HEK293 (cell line): ENCODE results near the gene RARS1.

Experiments
- CTCF ChIA-PET: fragments of 350-600 bp; formaldehyde crosslinking; extraction: SDS; loops from one replicate; lab custom pipeline; 2021; ENCODE audit warnings: antibody characterized with exemption; lab: Yijun Ruan, JAX
- POLR2A ChIA-PET: fragments of 300-600 bp; formaldehyde crosslinking; extraction: SDS; loops from one replicate; lab custom pipeline; 2020; ENCODE audit warnings: antibody characterized with exemption, inconsistent platforms; lab: Yijun Ruan, JAX
- H3K27ac ChIP-seq: fragments of 200-500 bp; sonication (Bioruptor generic); 2 replicates; pipeline ENCODE4 v1.5.1; 2014; ENCODE audit warnings: low read depth, low read length, control low read depth, inconsistent platforms; ENCODE audit errors: extremely low read depth
- H3K36me3 ChIP-seq, 2 experiments: fragments of 200-500 bp in 1 of 2; sonication (Bioruptor generic) in 1 of 2; 1 replicate in 1 of 2; 2 replicates in 1 of 2; pipeline ENCODE4 v1.5.1; 2014 to 2017; ENCODE audit warnings: inconsistent platforms in 2 of 2, low read length in 2 of 2; ENCODE audit not compliant: control insufficient read depth in 2 of 2, insufficient read depth in 1 of 2
- H3K4me1 ChIP-seq: fragments of 200-500 bp; sonication (Bioruptor generic); 2 replicates; pipeline ENCODE4 v1.5.1; 2014; ENCODE audit warnings: mild to moderate bottlenecking, low read length, inconsistent platforms; ENCODE audit not compliant: control insufficient read depth, insufficient read depth
- H3K4me3 ChIP-seq: 2 replicates; pipeline ENCODE4 v1.5.1; 2011; ENCODE audit warnings: low read depth, mild to moderate bottlenecking, control low read depth, low read length, moderate library complexity
- H3K9me3 ChIP-seq: fragments of 200-500 bp; sonication (Bioruptor generic); 2 replicates; pipeline ENCODE4 v1.5.1; 2014; ENCODE audit warnings: low read depth, low read length, inconsistent platforms; ENCODE audit not compliant: control insufficient read depth, insufficient read depth
- MEIS1 ChIP-seq: sonication (generic); formaldehyde crosslinking; IDR thresholded peaks from 2 replicates; pipeline ENCODE4 v1.8.1; 2022; ENCODE audit warnings: missing genetic modification reagents, mild to moderate bottlenecking, borderline replicate concordance
- OSR2 ChIP-seq: fragments of 450-650 bp; formaldehyde crosslinking; IDR thresholded peaks from 2 replicates; pipeline ENCODE4 v1.5.1; 2016; ENCODE audit warnings: missing biosample characterization, missing genetic modification characterization
- OVOL3 ChIP-seq: fragments of 450-650 bp; formaldehyde crosslinking; IDR thresholded peaks from 2 replicates; pipeline ENCODE4 v1.5.1; 2016; ENCODE audit warnings: missing biosample characterization, missing genetic modification characterization
- PRDM1 ChIP-seq: fragments of 450-650 bp; formaldehyde crosslinking; IDR thresholded peaks from 2 replicates; pipeline ENCODE4; 2016; ENCODE audit warnings: missing biosample characterization, missing genetic modification characterization
- TCF7L2 ChIP-seq: IDR thresholded peaks from 2 replicates; pipeline ENCODE4 v1.6.1; 2011; ENCODE audit warnings: low read depth, mild to moderate bottlenecking, inconsistent platforms, low read length, moderate library complexity, borderline replicate concordance
- ZNF114 ChIP-seq: fragments of 450-650 bp; formaldehyde crosslinking; IDR thresholded peaks from 2 replicates; pipeline ENCODE4 v1.5.0; 2017; ENCODE audit warnings: missing biosample characterization, missing genetic modification characterization
- ZNF184 ChIP-seq: fragments of 450-650 bp; IDR thresholded peaks from 2 replicates; pipeline ENCODE4 v1.5.1; 2018; ENCODE audit warnings: missing biosample characterization, mild to moderate bottlenecking, missing genetic modification characterization
- ZNF221 ChIP-seq: fragments of 450-650 bp; formaldehyde crosslinking; IDR thresholded peaks from 2 replicates; pipeline ENCODE4 v1.5.1; 2017; ENCODE audit warnings: missing biosample characterization, missing genetic modification characterization, borderline replicate concordance
- ZNF266 ChIP-seq: fragments of 450-650 bp; formaldehyde crosslinking; IDR thresholded peaks from 2 replicates; pipeline ENCODE4 v1.5.1; 2016; ENCODE audit warnings: missing biosample characterization, missing genetic modification characterization, low read depth
- ZNF274 ChIP-seq, 2 experiments: fragments of 200-500 bp in 1 of 2; fragments of 450-650 bp in 1 of 2; sonication (Bioruptor generic) in 1 of 2; formaldehyde crosslinking in 1 of 2; IDR thresholded peaks; 2 replicates each; pipeline versions ENCODE4 v1.5.1 to v1.6.1; 2014 to 2016; ENCODE audit warnings: borderline replicate concordance in 1 of 2, inconsistent platforms in 1 of 2, low read length in 1 of 2, missing biosample characterization in 1 of 2, missing genetic modification characterization in 1 of 2
- ZNF324 ChIP-seq: fragments of 450-650 bp; formaldehyde crosslinking; IDR thresholded peaks from 2 replicates; pipeline ENCODE4 v1.5.1; 2016; ENCODE audit warnings: missing biosample characterization, missing genetic modification characterization
- ZNF341 ChIP-seq: fragments of 450-650 bp; formaldehyde crosslinking; IDR thresholded peaks from 2 replicates; pipeline ENCODE4; 2016; ENCODE audit warnings: low read depth, missing biosample characterization, missing genetic modification characterization
- ZNF366 ChIP-seq: fragments of 450-650 bp; formaldehyde crosslinking; conservative IDR thresholded peaks from 2 replicates; pipeline ENCODE4 v1.5.1; 2016; ENCODE audit warnings: missing biosample characterization, missing genetic modification characterization
- ZNF654 ChIP-seq: fragments of 450-650 bp; formaldehyde crosslinking; IDR thresholded peaks from 2 replicates; pipeline ENCODE4 v1.5.1; 2016; ENCODE audit warnings: low read depth, missing biosample characterization, missing genetic modification characterization
- ZNF660 ChIP-seq: fragments of 450-650 bp; IDR thresholded peaks from 2 replicates; pipeline ENCODE4 v1.5.1; 2018; ENCODE audit warnings: missing biosample characterization, mild to moderate bottlenecking, missing genetic modification characterization
- ZNF843 ChIP-seq: fragments of 450-650 bp; formaldehyde crosslinking; IDR thresholded peaks from 2 replicates; pipeline ENCODE4 v1.5.1; 2016; ENCODE audit warnings: missing biosample characterization, missing genetic modification characterization
- TF ChIP-seq, protein P1 (sequence below): fragments of 450-650 bp; formaldehyde crosslinking; conservative IDR thresholded peaks from 2 replicates; pipeline ENCODE4 v1.5.1; 2016; ENCODE audit warnings: low read depth, missing biosample characterization, missing genetic modification characterization
- TF ChIP-seq, protein P2 (sequence below): fragments of 450-650 bp; formaldehyde crosslinking; IDR thresholded peaks from 2 replicates; pipeline ENCODE4 v1.5.1; 2017; ENCODE audit warnings: missing biosample characterization, missing genetic modification characterization
- TF ChIP-seq, protein P3 (sequence below): fragments of 450-650 bp; formaldehyde crosslinking; IDR thresholded peaks from 2 replicates; pipeline ENCODE4 v1.5.1; 2016; ENCODE audit warnings: missing biosample characterization, missing genetic modification characterization
- TF ChIP-seq, protein P4 (sequence below): sonication (generic); formaldehyde crosslinking; IDR thresholded peaks from 2 replicates; pipeline ENCODE4 v1.8.1; 2022; ENCODE audit warnings: mild to moderate bottlenecking, moderate library complexity, missing genetic modification reagents
- TF ChIP-seq, protein P5 (sequence below): fragments of 450-650 bp; formaldehyde crosslinking; IDR thresholded peaks from 2 replicates; pipeline ENCODE4 v1.5.1; 2016; ENCODE audit warnings: missing biosample characterization, missing genetic modification characterization

The RARS1 gene

DNA sequence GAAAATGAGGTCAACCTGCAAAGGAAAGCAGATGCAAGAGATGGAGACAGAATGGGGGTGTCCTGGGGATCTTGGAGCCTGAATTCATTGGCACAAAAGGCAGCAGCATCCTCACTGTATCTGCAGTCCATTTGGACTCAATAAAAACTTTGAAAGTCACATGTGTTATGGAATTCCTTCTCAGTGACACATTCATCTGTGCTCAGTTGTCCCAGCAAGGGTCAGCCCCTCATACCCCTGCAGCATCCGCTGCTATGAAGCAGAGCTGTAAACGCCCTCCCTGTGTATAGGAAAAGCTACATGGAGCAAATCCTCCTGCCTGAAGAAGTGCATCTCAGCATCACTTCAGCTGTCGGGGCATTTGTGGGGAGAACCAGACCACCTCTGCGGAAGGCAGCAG, 14.5 kb upstream of the RARS1 start:
- H3K27ac ChIP-seq: no peak overlapping the region
- H3K4me1 ChIP-seq: no peaks in the 10 kb centered on the region
- ChIA-PET POLR2A (interaction anchor here (1.1 kb wide), 2 partner anchors 14 to 15 kb away, joined by 3 read pairs; no protein-coding TSS in a partner anchor), CTCF (interaction anchor here (0.9 to 1.5 kb wide), 3 partner anchors 11 to 14 kb away, joined by 3 to 5 read pairs (median 3); partner anchors contain the start of gene RARS1)
- peaks cover 0 to 20% of the 10 kb centered on the region in 2 experiments; a peak in 2 of 3 replicates for H3K36me3 ChIP-seq
- TF ChIP-seq ZNF221 (tag by site-specific recombination): no peak
- TF ChIP-seq ZNF843 (tag by site-specific recombination): no peak
- TF ChIP-seq ZNF274 (IDR thresholded peaks at IDR 0.05; ENCODE audit: low read length): no peak
- no peak for TF ChIP-seq ZNF274 (tag by site-specific recombination; IDR thresholded peaks at IDR 0.05; ENCODE audit: borderline replicate concordance)
- no peak for TF ChIP-seq ZNF266 (tag by site-specific recombination)
- no peak overlapping the region for H3K4me3 ChIP-seq
- no peaks in the 10 kb centered on the region for H3K9me3 ChIP-seq

DNA sequence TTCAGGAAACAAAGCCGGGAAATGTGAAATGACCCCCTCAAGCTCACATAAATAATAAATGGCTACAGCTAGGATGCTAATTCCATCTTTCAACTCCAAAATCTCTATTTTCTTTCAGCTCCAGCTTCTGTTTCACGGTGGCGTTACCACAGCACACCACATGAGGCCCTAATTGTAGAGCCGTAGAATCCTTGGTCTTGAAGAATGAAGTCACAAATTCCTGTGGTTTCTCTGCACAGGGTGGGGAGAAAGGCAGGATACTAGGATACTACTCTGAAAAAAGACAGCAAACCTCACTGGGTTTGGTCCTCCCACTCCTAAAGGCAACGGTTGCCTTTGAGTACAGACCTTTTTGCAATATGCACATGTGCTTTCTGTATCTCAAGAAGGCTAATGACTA, 13.9 kb upstream of the RARS1 start:
- POLR2A ChIA-PET: interaction anchor here (1.1 kb wide), 1 partner anchor 14 kb away, joined by 3 read pairs; no protein-coding TSS in a partner anchor
- Histone ChIP-seq H3K27ac (no peak overlapping the region), H3K9me3 (no peaks in the 10 kb centered on the region), H3K4me3 (no peak overlapping the region), H3K36me3 (peaks cover 0 to 20% of the 10 kb centered on the region in 2 experiments; a peak in 1 of 3 replicates), H3K4me1 (no peaks in the 10 kb centered on the region)
- TF ChIP-seq, protein P1, sequence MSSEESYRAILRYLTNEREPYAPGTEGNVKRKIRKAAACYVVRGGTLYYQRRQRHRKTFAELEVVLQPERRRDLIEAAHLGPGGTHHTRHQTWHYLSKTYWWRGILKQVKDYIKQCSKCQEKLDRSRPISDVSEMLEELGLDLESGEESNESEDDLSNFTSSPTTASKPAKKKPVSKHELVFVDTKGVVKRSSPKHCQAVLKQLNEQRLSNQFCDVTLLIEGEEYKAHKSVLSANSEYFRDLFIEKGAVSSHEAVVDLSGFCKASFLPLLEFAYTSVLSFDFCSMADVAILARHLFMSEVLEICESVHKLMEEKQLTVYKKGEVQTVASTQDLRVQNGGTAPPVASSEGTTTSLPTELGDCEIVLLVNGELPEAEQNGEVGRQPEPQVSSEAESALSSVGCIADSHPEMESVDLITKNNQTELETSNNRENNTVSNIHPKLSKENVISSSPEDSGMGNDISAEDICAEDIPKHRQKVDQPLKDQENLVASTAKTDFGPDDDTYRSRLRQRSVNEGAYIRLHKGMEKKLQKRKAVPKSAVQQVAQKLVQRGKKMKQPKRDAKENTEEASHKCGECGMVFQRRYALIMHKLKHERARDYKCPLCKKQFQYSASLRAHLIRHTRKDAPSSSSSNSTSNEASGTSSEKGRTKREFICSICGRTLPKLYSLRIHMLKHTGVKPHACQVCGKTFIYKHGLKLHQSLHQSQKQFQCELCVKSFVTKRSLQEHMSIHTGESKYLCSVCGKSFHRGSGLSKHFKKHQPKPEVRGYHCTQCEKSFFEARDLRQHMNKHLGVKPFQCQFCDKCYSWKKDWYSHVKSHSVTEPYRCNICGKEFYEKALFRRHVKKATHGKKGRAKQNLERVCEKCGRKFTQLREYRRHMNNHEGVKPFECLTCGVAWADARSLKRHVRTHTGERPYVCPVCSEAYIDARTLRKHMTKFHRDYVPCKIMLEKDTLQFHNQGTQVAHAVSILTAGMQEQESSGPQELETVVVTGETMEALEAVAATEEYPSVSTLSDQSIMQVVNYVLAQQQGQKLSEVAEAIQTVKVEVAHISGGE (tag by site-specific recombination): no peak
- TF ChIP-seq ZNF114 (tag by site-specific recombination) (no peak), TCF7L2 (no peak), ZNF184 (no peak), ZNF366 (peak; percentile 24; the same call in 1 of the 2 replicates), ZNF341 (no peak), ZNF324 (tag by site-specific recombination) (no peak), OVOL3 (tag by site-specific recombination) (no peak), ZNF654 (peak; percentile 22; the same call in 1 of the 2 replicates), PRDM1 (0 out of 2 replicates have a peak, but pooled peaks have one; percentile 7), ZNF660 (tag by site-specific recombination) (0 out of 2 replicates have a peak, but pooled peaks have one; percentile 34), OSR2 (peak; percentile 59), MEIS1 (CRISPR knock-in tag) (no peak)
- TF ChIP-seq, protein P2, sequence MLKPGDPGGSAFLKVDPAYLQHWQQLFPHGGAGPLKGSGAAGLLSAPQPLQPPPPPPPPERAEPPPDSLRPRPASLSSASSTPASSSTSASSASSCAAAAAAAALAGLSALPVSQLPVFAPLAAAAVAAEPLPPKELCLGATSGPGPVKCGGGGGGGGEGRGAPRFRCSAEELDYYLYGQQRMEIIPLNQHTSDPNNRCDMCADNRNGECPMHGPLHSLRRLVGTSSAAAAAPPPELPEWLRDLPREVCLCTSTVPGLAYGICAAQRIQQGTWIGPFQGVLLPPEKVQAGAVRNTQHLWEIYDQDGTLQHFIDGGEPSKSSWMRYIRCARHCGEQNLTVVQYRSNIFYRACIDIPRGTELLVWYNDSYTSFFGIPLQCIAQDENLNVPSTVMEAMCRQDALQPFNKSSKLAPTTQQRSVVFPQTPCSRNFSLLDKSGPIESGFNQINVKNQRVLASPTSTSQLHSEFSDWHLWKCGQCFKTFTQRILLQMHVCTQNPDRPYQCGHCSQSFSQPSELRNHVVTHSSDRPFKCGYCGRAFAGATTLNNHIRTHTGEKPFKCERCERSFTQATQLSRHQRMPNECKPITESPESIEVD (tag by site-specific recombination): no peak
- TF ChIP-seq, protein P3, sequence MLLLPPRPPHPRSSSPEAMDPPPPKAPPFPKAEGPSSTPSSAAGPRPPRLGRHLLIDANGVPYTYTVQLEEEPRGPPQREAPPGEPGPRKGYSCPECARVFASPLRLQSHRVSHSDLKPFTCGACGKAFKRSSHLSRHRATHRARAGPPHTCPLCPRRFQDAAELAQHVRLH (tag by site-specific recombination): no peak
- TF ChIP-seq, protein P4, sequence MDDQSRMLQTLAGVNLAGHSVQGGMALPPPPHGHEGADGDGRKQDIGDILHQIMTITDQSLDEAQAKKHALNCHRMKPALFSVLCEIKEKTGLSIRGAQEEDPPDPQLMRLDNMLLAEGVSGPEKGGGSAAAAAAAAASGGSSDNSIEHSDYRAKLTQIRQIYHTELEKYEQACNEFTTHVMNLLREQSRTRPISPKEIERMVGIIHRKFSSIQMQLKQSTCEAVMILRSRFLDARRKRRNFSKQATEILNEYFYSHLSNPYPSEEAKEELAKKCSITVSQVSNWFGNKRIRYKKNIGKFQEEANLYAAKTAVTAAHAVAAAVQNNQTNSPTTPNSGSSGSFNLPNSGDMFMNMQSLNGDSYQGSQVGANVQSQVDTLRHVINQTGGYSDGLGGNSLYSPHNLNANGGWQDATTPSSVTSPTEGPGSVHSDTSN (CRISPR knock-in tag): no peak
- TF ChIP-seq, protein P5, sequence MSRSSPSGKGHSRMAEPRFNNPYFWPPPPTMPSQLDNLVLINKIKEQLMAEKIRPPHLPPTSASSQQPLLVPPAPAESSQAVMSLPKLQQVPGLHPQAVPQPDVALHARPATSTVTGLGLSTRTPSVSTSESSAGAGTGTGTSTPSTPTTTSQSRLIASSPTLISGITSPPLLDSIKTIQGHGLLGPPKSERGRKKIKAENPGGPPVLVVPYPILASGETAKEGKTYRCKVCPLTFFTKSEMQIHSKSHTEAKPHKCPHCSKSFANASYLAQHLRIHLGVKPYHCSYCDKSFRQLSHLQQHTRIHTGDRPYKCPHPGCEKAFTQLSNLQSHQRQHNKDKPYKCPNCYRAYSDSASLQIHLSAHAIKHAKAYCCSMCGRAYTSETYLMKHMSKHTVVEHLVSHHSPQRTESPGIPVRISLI (tag by site-specific recombination): peak; percentile 71
- CTCF ChIA-PET: interaction anchor here (0.9 to 1.5 kb wide), 3 partner anchors 10 to 14 kb away, joined by 3 to 5 read pairs (median 3); partner anchors contain the start of gene RARS1
